GM12878 (cell line): ENCODE results near the gene TTLL1. TPM values are rescaled to one million over a fixed set of nuclear protein-coding genes. Genes with fewer than 3 reads are reported as not detected.

ENCODE experiments used
- ASH2L ChIP-seq: fragments of 300-600, 200-600 bp; sonication (generic); IDR thresholded peaks from 2 replicates; pipeline ENCODE4 v1.6.1; 2017; ENCODE audit warnings: low read depth, mild to moderate bottlenecking, borderline replicate concordance
- ATF3 ChIP-seq: IDR thresholded peaks from 2 replicates; pipeline ENCODE4 v1.6.1; 2011; ENCODE audit warnings: low read depth, mild to moderate bottlenecking, low read length, moderate library complexity, borderline replicate concordance; ENCODE audit errors: extremely low read depth
- CREB1 ChIP-seq: IDR thresholded peaks from 2 replicates; pipeline ENCODE4 v1.6.1; 2012; ENCODE audit warnings: low read depth, mild to moderate bottlenecking, inconsistent platforms
- DPF2 ChIP-seq: fragments of 450-650 bp; IDR thresholded peaks from 2 replicates; pipeline ENCODE4 v1.6.1; 2017; ENCODE audit warnings: mild to moderate bottlenecking
- ELK1 ChIP-seq: IDR thresholded peaks from 2 replicates; pipeline ENCODE4 v1.6.1; 2012; ENCODE audit warnings: low read depth, low read length, improper control_type of control experiment
- FOS ChIP-seq: IDR thresholded peaks from 3 replicates; pipeline ENCODE4 v1.6.1; 2011; ENCODE audit warnings: borderline replicate concordance; ENCODE audit not compliant: insufficient read length; ENCODE audit errors: extremely low read depth
- FOXM1 ChIP-seq: IDR thresholded peaks from 2 replicates; pipeline ENCODE4 v1.6.1; 2012; ENCODE audit warnings: low read depth, mild to moderate bottlenecking, inconsistent platforms, low read length, moderate library complexity
- NFYB ChIP-seq: IDR thresholded peaks from 2 replicates; pipeline ENCODE4 v1.6.1; 2011; ENCODE audit warnings: low read depth, mild to moderate bottlenecking, low read length, improper control_type of control experiment, moderate library complexity; ENCODE audit not compliant: insufficient read depth
- PAX5 ChIP-seq: IDR thresholded peaks from 2 replicates; pipeline ENCODE4 v1.6.1; 2011; ENCODE audit warnings: low read depth, low read length, borderline replicate concordance
- PAX8 ChIP-seq: fragments of 450-650 bp; IDR thresholded peaks from 2 replicates; pipeline ENCODE4 v1.6.1; 2017; ENCODE audit warnings: mild to moderate bottlenecking, moderate library complexity
- RAD51 ChIP-seq: fragments of 450-650 bp; IDR thresholded peaks from 2 replicates; pipeline ENCODE4 v1.6.1; 2016; ENCODE audit warnings: moderate library complexity, mild to moderate bottlenecking, inconsistent platforms
- REST ChIP-seq: IDR thresholded peaks from 2 replicates; pipeline ENCODE4 v1.6.1; 2012; ENCODE audit warnings: mild to moderate bottlenecking, low read depth, low read length
- RUNX3 ChIP-seq: IDR thresholded peaks from 2 replicates; pipeline ENCODE4 v1.6.1; 2012; ENCODE audit warnings: low read length, inconsistent platforms
- SP1 ChIP-seq: IDR thresholded peaks from one replicate; pipeline ENCODE4 v1.6.1; 2011; ENCODE audit warnings: low read depth, low read length
- STAT3 ChIP-seq: IDR thresholded peaks from 2 replicates; pipeline ENCODE4 v1.6.1; 2011; ENCODE audit warnings: low read depth, low read length, improper control_type of control experiment
- SUPT20H ChIP-seq: IDR thresholded peaks from 2 replicates; pipeline ENCODE4 v1.6.1; 2011; ENCODE audit warnings: low read depth, mild to moderate bottlenecking, low read length, moderate library complexity, borderline replicate concordance; ENCODE audit not compliant: control insufficient read depth
- TAF1 ChIP-seq: IDR thresholded peaks from 2 replicates; pipeline ENCODE4 v1.6.1; 2011; ENCODE audit warnings: mild to moderate bottlenecking, low read depth, low read length, borderline replicate concordance
- TBL1XR1 ChIP-seq: IDR thresholded peaks from 2 replicates; pipeline ENCODE4 v1.6.1; 2012; ENCODE audit warnings: low read depth, low read length, improper control_type of control experiment
- WRNIP1 ChIP-seq: IDR thresholded peaks from 2 replicates; pipeline ENCODE4 v1.6.1; 2011; ENCODE audit warnings: low read depth, low read length, improper control_type of control experiment, borderline replicate concordance
- YY1 ChIP-seq: IDR thresholded peaks from 2 replicates; pipeline ENCODE4 v1.6.1; 2011; ENCODE audit warnings: low read depth, mild to moderate bottlenecking, low read length
- ZBED1 ChIP-seq: IDR thresholded peaks from 2 replicates; pipeline ENCODE4 v1.6.1; 2016; ENCODE audit warnings: borderline replicate concordance
- ZBTB40 ChIP-seq: fragments of 450-650 bp; IDR thresholded peaks from 2 replicates; pipeline ENCODE4 v1.6.1; 2016; ENCODE audit warnings: mild to moderate bottlenecking, moderate library complexity, borderline replicate concordance
- ZSCAN29 ChIP-seq: fragments of 450-650 bp; IDR thresholded peaks from 2 replicates; pipeline ENCODE4 v1.6.1; 2017; ENCODE audit warnings: mild to moderate bottlenecking, moderate library complexity
- polyA plus RNA-seq, 11 experiments: library from polyadenylated mRNA; depleted of rRNA in 4 of 11; unstranded in 6 of 11; stranded (reverse) in 5 of 11; fragments of >200 nt; fragmentation: Nextera tagmentation in 4 of 11; fragmentation: Illumina TruSeq in 1 of 11; extraction: Ambion mirVana in 4 of 11; extraction: Trizol in 1 of 11; gene quantifications; 1 replicate in 1 of 11; 2 replicates in 10 of 11; pipeline versions ENCODE4 v1.2.1 to v1.2.3, GENCODE V29; 2011 to 2016; ENCODE audit warnings: inconsistent platforms in 2 of 11, missing spikeins in 2 of 11, low read depth in 1 of 11
- total RNA-seq, 4 experiments: library from RNA; depleted of rRNA in 3 of 4; stranded (reverse); fragments of >200 nt in 3 of 4; fragmentation: Illumina TruSeq in 1 of 4; extraction: Trizol in 1 of 4; gene quantifications; 2 replicates each; pipeline versions ENCODE4 v1.2.1 to v1.2.3, GENCODE V29; 2013 to 2021

Gene TTLL1
- total and polyA plus RNA-seq, 10 of the 15 experiments (the other 5 are each of a cell fraction or from before 2014, with no cell fraction given) = 0.39 to 4.8 (median 3.2) TPM

- TF ChIP-seq ASH2L = no peak
- no peak for TF ChIP-seq ZBED1
- peak; percentile 100 for TF ChIP-seq ZSCAN29
- peak; percentile 19 for TF ChIP-seq SP1
- TF ChIP-seq ELK1 = no peak
- TF ChIP-seq STAT3 = no peak
- TF ChIP-seq ZBTB40 = peak; percentile 90
- TF ChIP-seq PAX8 = no peak
- TF ChIP-seq DPF2 = peak; percentile 60; the same call in 1 of the 2 replicates
- TF ChIP-seq RAD51 = no peak
- TF ChIP-seq ATF3 = no peak
- no peak for TF ChIP-seq WRNIP1
- TF ChIP-seq TBL1XR1 = peak; percentile 65; the same call in 1 of the 2 replicates
- TF ChIP-seq SUPT20H = no peak
- no peak for TF ChIP-seq YY1
- TF ChIP-seq CREB1 = peak; percentile 34; the same call in 1 of the 2 replicates
- no peak for TF ChIP-seq REST
- no peak for TF ChIP-seq FOXM1
- peak; percentile 45 for TF ChIP-seq RUNX3
- no peak for TF ChIP-seq FOS
- no peak for TF ChIP-seq TAF1
- no peak for TF ChIP-seq NFYB
- TF ChIP-seq PAX5 = no peak
These were observed at the start of gene TTLL1 (continued) for GRCh38 chr22:43088984-43089717.
